GM12878 (cell line): Measurements from ENCODE around the gene ERICH4. TPM values are rescaled to one million over a fixed set of nuclear protein-coding genes. Genes with fewer than 3 reads are reported as not detected.

Source experiments
- ATAC-seq: fragments of 200-7000 bp; cut with Tn5 transposase; 3 replicates; pipeline ENCODE4 v1.9.1; 2020; ENCODE audit warnings: mild to moderate bottlenecking, moderate library complexity
- BruUV-seq: library from RNA; stranded (reverse); fragments of 400-500 nt; replicated peaks from 2 replicates; lab custom pipeline; 2021; lab: Mats Ljungman, UMichigan
- CTCF ChIA-PET: fragments of 300-600 bp; sonication (Branson Sonifier 250); formaldehyde crosslinking; extraction: SDS; loops from one replicate; lab custom pipeline; 2021; ENCODE audit warnings: inconsistent platforms; lab: Yijun Ruan, JAX
- POLR2A ChIA-PET: fragments of 350-600 bp; formaldehyde crosslinking; extraction: SDS; loops from one replicate; lab custom pipeline; 2021; ENCODE audit warnings: inconsistent platforms; lab: Charles Lee
- RAD21 ChIA-PET: fragments of 300-600 bp; sonication (Branson Sonifier 250); formaldehyde crosslinking; loops from one replicate; lab custom pipeline; 2023; ENCODE audit warnings: antibody characterized with exemption; ENCODE audit not compliant: unreplicated experiment; lab: Charles Lee
- SMC1A ChIA-PET: fragments of 300-600 bp; sonication (Branson Sonifier 250); formaldehyde crosslinking; loops from one replicate; lab custom pipeline; 2023; ENCODE audit not compliant: unreplicated experiment, uncharacterized antibody; lab: Charles Lee
- DNase-seq: peaks from one replicate; pipeline ENCODE4 v3.0.0-alpha.2; 2011; ENCODE audit warnings: low read depth, low spot score
- FAIRE-seq: peaks from 3 replicates; lab custom pipeline; 2011; peaks lifted over from hg19 to GRCh38; lab: Jason Lieb, UNC
- H2AFZ ChIP-seq: 2 replicates; pipeline ENCODE4 v1.6.0; 2011; ENCODE audit warnings: low read depth, low read length, control low read depth; ENCODE audit not compliant: control insufficient read depth
- H3K27ac ChIP-seq: 2 replicates; pipeline ENCODE4 v1.5.1; 2011; ENCODE audit warnings: control low read depth; ENCODE audit not compliant: control insufficient read depth, insufficient read depth
- H3K27me3 ChIP-seq, 2 experiments: replicated peaks in 1 of 2; 2 replicates each; pipeline versions ENCODE4 v1.6.0 to v1.6.1; 2011; ENCODE audit warnings: low read length in 1 of 2; ENCODE audit not compliant: control insufficient read depth in 2 of 2, insufficient read depth in 2 of 2
- H3K36me3 ChIP-seq, 2 experiments: 2 replicates each; pipeline ENCODE4 v1.5.1; 2011; ENCODE audit warnings: low read length in 1 of 2; ENCODE audit not compliant: control insufficient read depth in 2 of 2, insufficient read depth in 2 of 2
- H3K4me1 ChIP-seq: 2 replicates; pipeline ENCODE4 v1.6.1; 2011; ENCODE audit warnings: mild to moderate bottlenecking, low read length, moderate library complexity, mixed read lengths; ENCODE audit not compliant: control insufficient read depth, insufficient read depth
- H3K4me2 ChIP-seq: 2 replicates; pipeline ENCODE4 v1.6.0; 2011; ENCODE audit warnings: control low read depth; ENCODE audit not compliant: control insufficient read depth, insufficient read depth
- H3K4me3 ChIP-seq: fragments of 200-600 bp; sonication (generic); 2 replicates; pipeline ENCODE4 v1.5.1; 2016
- H3K79me2 ChIP-seq: 2 replicates; pipeline ENCODE4 v1.6.0; 2011; ENCODE audit warnings: low read length; ENCODE audit not compliant: control insufficient read depth, insufficient read depth
- H3K9ac ChIP-seq: 2 replicates; pipeline ENCODE4 v1.8.0; 2011; ENCODE audit warnings: low read length, control low read depth, mixed read lengths; ENCODE audit not compliant: control insufficient read depth, insufficient read depth
- H3K9me3 ChIP-seq: replicated peaks from 3 replicates; pipeline ENCODE4 v1.5.1; 2011; ENCODE audit warnings: mild to moderate bottlenecking, low read length; ENCODE audit not compliant: control insufficient read depth, insufficient read depth
- H4K20me1 ChIP-seq: 2 replicates; pipeline ENCODE4 v1.6.0; 2011; ENCODE audit not compliant: control insufficient read depth, insufficient read depth
- JUNB ChIP-seq: IDR thresholded peaks from 2 replicates; pipeline ENCODE4 v1.6.1; 2016; ENCODE audit warnings: antibody characterized with exemption, mild to moderate bottlenecking
- MYC ChIP-seq: IDR thresholded peaks from 2 replicates; pipeline ENCODE4 v1.6.1; 2011; ENCODE audit warnings: mild to moderate bottlenecking, low read length, moderate library complexity, inconsistent platforms; ENCODE audit not compliant: insufficient read depth, insufficient replicate concordance, insufficient read length, severe bottlenecking
- SRF ChIP-seq, 2 experiments: IDR thresholded peaks; 2 replicates each; pipeline ENCODE4 v1.6.1; 2011; ENCODE audit warnings: low read depth in 2 of 2, low read length in 2 of 2, mild to moderate bottlenecking in 1 of 2, moderate library complexity in 1 of 2
- USF1 ChIP-seq: IDR thresholded peaks from 2 replicates; pipeline ENCODE4 v1.6.1; 2011; ENCODE audit warnings: borderline replicate concordance, low read depth, mild to moderate bottlenecking, moderate library complexity, mixed read lengths, low read length; ENCODE audit not compliant: insufficient read depth; ENCODE audit errors: extremely low read length
- WGBS: methylation state at CpG from one replicate; pipeline ENCODE4 v1.1.6; 2016; ENCODE audit warnings: low lambda C conversion rate; ENCODE audit not compliant: insufficient replicate concordance, insufficient coverage; ENCODE audit errors: missing lambda C conversion rate; 5-methylcytosine and 5-hydroxymethylcytosine counted together
- in situ Hi-C: fragments of 300-500 bp; cut with MboI; formaldehyde crosslinking; loops from 9 replicates; pipeline ENCODE4 v1.14.3; 2018; ENCODE audit warnings: mixed read lengths
- intact Hi-C: fragments of 100-400 bp; cut with micrococcal nuclease; formaldehyde crosslinking; loops from one replicate; pipeline ENCODE4 v1.14.2; 2022; ENCODE audit not compliant: unreplicated experiment
- polyA plus RNA-seq, 11 experiments: library from polyadenylated mRNA; depleted of rRNA in 4 of 11; unstranded in 6 of 11; stranded (reverse) in 5 of 11; fragments of >200 nt; fragmentation: Nextera tagmentation in 4 of 11; fragmentation: Illumina TruSeq in 1 of 11; extraction: Ambion mirVana in 4 of 11; extraction: Trizol in 1 of 11; gene quantifications; 1 replicate in 1 of 11; 2 replicates in 10 of 11; pipeline versions ENCODE4 v1.2.1 to v1.2.3, GENCODE V29; 2011 to 2016; ENCODE audit warnings: inconsistent platforms in 2 of 11, missing spikeins in 2 of 11, low read depth in 1 of 11
- total RNA-seq, 4 experiments: library from RNA; depleted of rRNA in 3 of 4; stranded (reverse); fragments of >200 nt in 3 of 4; fragmentation: Illumina TruSeq in 1 of 4; extraction: Trizol in 1 of 4; gene quantifications; 2 replicates each; pipeline versions ENCODE4 v1.2.1 to v1.2.3, GENCODE V29; 2013 to 2021

Gene ERICH4
- total and polyA plus RNA-seq, 10 of the 15 experiments (the other 5 are each of a cell fraction or from before 2014, with no cell fraction given) = not detected

- no peak for TF ChIP-seq USF1
These were observed 37.2 kb upstream of the ERICH4 start (continued) for GRCh38 chr19:41405776-41406175.

DNA sequence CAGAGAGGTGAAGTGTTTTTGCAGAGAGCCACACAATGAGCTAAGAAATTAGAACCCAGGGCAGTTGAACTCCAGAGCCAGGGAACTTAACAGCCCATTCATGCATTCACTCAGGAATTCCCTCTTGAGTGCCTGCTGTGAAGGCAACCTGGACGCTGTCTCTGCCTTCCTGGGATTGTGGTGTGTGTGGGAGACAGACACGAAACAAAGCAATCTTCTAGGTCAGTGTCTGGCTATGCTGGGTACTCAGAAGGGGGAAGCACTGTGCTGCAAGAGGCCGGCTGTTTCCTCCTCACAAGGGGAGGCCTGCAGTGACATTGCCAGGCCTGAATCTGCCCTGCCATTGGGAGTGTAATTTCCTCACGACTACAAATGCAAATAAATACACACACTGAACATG is 35.7 kb upstream of the ERICH4 start:
- peaks cover 0 to 3% of the 10 kb centered on the region in 2 experiments; a peak in 3 of 4 replicates for H3K36me3 ChIP-seq
- TF ChIP-seq MYC (no peak), SRF (IDR thresholded peaks at IDR 0.05; ENCODE audit: low read depth in 2 of 2, low read length in 2 of 2) (no peak), JUNB (no peak)
- TF ChIP-seq, all 136 proteins: peak for 0
- ChIA-PET POLR2A (interaction anchor here (1.4 kb wide), 1 partner anchor 21 kb away, joined by 4 read pairs; no protein-coding TSS in a partner anchor), RAD21 (no interaction called here), SMC1A (interaction anchor here (1.9 kb wide), 2 partner anchors 9 to 41 kb away, joined by 5 to 6 read pairs; no protein-coding TSS in a partner anchor), CTCF (interaction anchor here (0.7 to 1.4 kb wide), 3 partner anchors 14 to 42 kb away, joined by 3 to 6 read pairs (median 4); no protein-coding TSS in a partner anchor)
- H3K27me3 ChIP-seq = no peaks in the 10 kb centered on the region
- intact Hi-C loops (no loop called here), in situ Hi-C loops (no loop called here)
- WGBS = 95% methylated on average over 4 of the region's 4 CpGs
- H3K79me2 ChIP-seq = peaks cover 5% of the 10 kb centered on the region
- H3K4me3 ChIP-seq = no peak overlapping the region
- ATAC-seq (no peak; the same call in 2 of the 3 replicates), DNase-seq (no peak), FAIRE-seq (no peak)
- no peaks in the 10 kb centered on the region for H3K9me3 ChIP-seq
- H4K20me1 ChIP-seq = no peaks in the 10 kb centered on the region
- no peak overlapping the region for H2AFZ ChIP-seq
- H3K4me2 ChIP-seq = no peak overlapping the region
- no peak overlapping the region for H3K27ac ChIP-seq
- no TSS peak for BruUV-seq
- no peak overlapping the region for H3K9ac ChIP-seq
- peaks cover 18% of the 10 kb centered on the region for H3K4me1 ChIP-seq
